H1 (cell line): Measurements from ENCODE around the gene CCNT2. TPM values are rescaled to one million over a fixed set of nuclear protein-coding genes. Genes with fewer than 3 reads are reported as not detected.

Experiments
- CTCF ChIA-PET: fragments of 300-600 bp; sonication (Branson Sonifier 250); formaldehyde crosslinking; loops from one replicate; lab custom pipeline; 2021; ENCODE audit not compliant: partially characterized antibody; lab: Charles Lee
- POLR2A ChIA-PET: fragments of 300-600 bp; sonication (Branson Sonifier 250); formaldehyde crosslinking; loops from one replicate; lab custom pipeline; 2021; ENCODE audit warnings: inconsistent platforms; ENCODE audit not compliant: partially characterized antibody; lab: Charles Lee
- DNase-seq, 2 experiments: peaks; one replicate each; pipeline versions ENCODE4 v3.0.0 to v3.0.0-alpha.2; 2010 to 2022; ENCODE audit warnings: low spot score in 2 of 2, low read depth in 1 of 2, mixed read lengths in 1 of 2
- FAIRE-seq: peaks from 2 replicates; lab custom pipeline; 2011; peaks lifted over from hg19 to GRCh38; lab: Jason Lieb, UNC
- H2AFZ ChIP-seq: 2 replicates; pipeline ENCODE4 v1.8.1; 2012; ENCODE audit warnings: low read length, inconsistent platforms
- H2AK5ac ChIP-seq: 2 replicates; pipeline ENCODE4 v1.6.1; 2013; ENCODE audit warnings: low read depth, low read length
- H2BK120ac ChIP-seq: replicated peaks from 2 replicates; pipeline ENCODE3; 2013; ENCODE audit warnings: low read depth, low read length, inconsistent platforms
- H2BK12ac ChIP-seq: 2 replicates; pipeline ENCODE4 v1.6.1; 2013; ENCODE audit warnings: low read depth, low read length
- H2BK15ac ChIP-seq: 2 replicates; pipeline ENCODE4 v1.6.1; 2013; ENCODE audit warnings: low read length
- H2BK20ac ChIP-seq: 2 replicates; pipeline ENCODE4 v1.6.1; 2013; ENCODE audit warnings: low read length
- H2BK5ac ChIP-seq: 2 replicates; pipeline ENCODE4 v1.6.1; 2013; ENCODE audit warnings: low read depth, low read length
- H3K14ac ChIP-seq: 2 replicates; pipeline ENCODE4 v1.6.1; 2013; ENCODE audit warnings: inconsistent platforms; ENCODE audit not compliant: insufficient read length
- H3K18ac ChIP-seq: 2 replicates; pipeline ENCODE4 v1.6.1; 2013; ENCODE audit warnings: low read length; ENCODE audit errors: extremely low read depth
- H3K23ac ChIP-seq: 2 replicates; pipeline ENCODE4 v1.6.1; 2013; ENCODE audit warnings: inconsistent platforms; ENCODE audit not compliant: insufficient read length
- H3K23me2 ChIP-seq: 2 replicates; pipeline ENCODE4 v1.6.1; 2013; ENCODE audit warnings: low read depth, low read length
- H3K27ac ChIP-seq: 2 replicates; pipeline ENCODE4 v1.6.1; 2011; ENCODE audit warnings: low read depth, low read length, inconsistent platforms
- H3K27me3 ChIP-seq, 4 experiments: replicated peaks in 1 of 4; 1 replicate in 1 of 4; 2 replicates in 3 of 4; pipeline versions ENCODE4 v1.6.1 to v1.8.1; 2011 to 2013; ENCODE audit warnings: low read length in 3 of 4, mild to moderate bottlenecking in 3 of 4, inconsistent platforms in 2 of 4, mixed read lengths in 2 of 4, moderate library complexity in 1 of 4; ENCODE audit not compliant: control insufficient read depth in 3 of 4, insufficient read depth in 3 of 4; ENCODE audit errors: extremely low read depth in 1 of 4
- H3K36me3 ChIP-seq, 4 experiments: 2 replicates each; pipeline versions ENCODE4 v1.6.1 to v1.8.1; 2011 to 2013; ENCODE audit warnings: mild to moderate bottlenecking in 4 of 4, low read length in 3 of 4, moderate library complexity in 2 of 4, control low read depth in 1 of 4, inconsistent platforms in 1 of 4; ENCODE audit not compliant: insufficient read depth in 4 of 4, control insufficient read depth in 2 of 4
- H3K4ac ChIP-seq: replicated peaks from 2 replicates; pipeline ENCODE3; 2013; ENCODE audit warnings: low read length, low read depth, mixed read lengths, inconsistent platforms; ENCODE audit not compliant: insufficient read length
- H3K4me1 ChIP-seq, 4 experiments: replicated peaks in 1 of 4; 1 replicate in 1 of 4; 2 replicates in 3 of 4; pipeline versions ENCODE4 v1.6.1 to v1.8.1; 2011 to 2013; ENCODE audit warnings: low read length in 3 of 4, inconsistent platforms in 2 of 4, mixed read lengths in 1 of 4; ENCODE audit not compliant: insufficient read depth in 4 of 4, control insufficient read depth in 3 of 4
- H3K4me2 ChIP-seq, 2 experiments: 2 replicates each; pipeline versions ENCODE4 v1.6.1 to v1.8.1; 2011 to 2013; ENCODE audit warnings: low read depth in 2 of 2, low read length in 2 of 2, control low read depth in 1 of 2, inconsistent platforms in 1 of 2, mild to moderate bottlenecking in 1 of 2; ENCODE audit not compliant: insufficient read depth in 1 of 2
- H3K4me3 ChIP-seq, 4 experiments: fragments of 200-600, 300-600 bp in 1 of 4; sonication (generic), shearing (Covaris generic), sonication (Bioruptor Twin) in 1 of 4; 2 replicates each; pipeline versions ENCODE4 v1.5.1 to v1.8.1; 2011 to 2016; ENCODE audit warnings: low read length in 4 of 4, low read depth in 3 of 4, control low read depth in 2 of 4, inconsistent platforms in 2 of 4, mild to moderate bottlenecking in 2 of 4, mixed read lengths in 1 of 4, moderate library complexity in 1 of 4; ENCODE audit not compliant: insufficient read depth in 2 of 4; ENCODE audit errors: extremely low read depth in 1 of 4
- H3K56ac ChIP-seq: replicated peaks from 2 replicates; pipeline ENCODE3; 2013; ENCODE audit warnings: low read depth, mild to moderate bottlenecking, mixed read lengths, low read length, inconsistent platforms; ENCODE audit not compliant: insufficient read length
- H3K79me1 ChIP-seq: 2 replicates; pipeline ENCODE4 v1.6.1; 2013; ENCODE audit warnings: low read depth, low read length, control low read depth
- H3K79me2 ChIP-seq, 2 experiments: 2 replicates each; pipeline versions ENCODE4 v1.6.1 to v1.8.1; 2012 to 2013; ENCODE audit warnings: low read length in 2 of 2, mild to moderate bottlenecking in 2 of 2, inconsistent platforms in 1 of 2; ENCODE audit not compliant: insufficient read depth in 2 of 2, control insufficient read depth in 1 of 2
- H3K9ac ChIP-seq, 4 experiments: replicated peaks in 1 of 4; 1 replicate in 1 of 4; 2 replicates in 3 of 4; pipeline versions ENCODE4 v1.6.1 to v1.8.1; 2011 to 2013; ENCODE audit warnings: low read depth in 3 of 4, low read length in 3 of 4, control low read depth in 2 of 4, mild to moderate bottlenecking in 2 of 4, moderate library complexity in 2 of 4, inconsistent platforms in 1 of 4; ENCODE audit errors: extremely low read depth in 1 of 4
- H3K9me3 ChIP-seq, 2 experiments: 2 replicates each; pipeline versions ENCODE4 v1.6.1 to v1.8.1; 2012 to 2013; ENCODE audit warnings: mild to moderate bottlenecking in 2 of 2, moderate library complexity in 2 of 2, control low read depth in 1 of 2, inconsistent platforms in 1 of 2, low read depth in 1 of 2, low read length in 1 of 2, mixed read lengths in 1 of 2; ENCODE audit not compliant: insufficient read depth in 2 of 2
- H4K20me1 ChIP-seq, 2 experiments: replicated peaks in 1 of 2; 2 replicates each; pipeline versions ENCODE3 to v1.8.1; 2011 to 2013; ENCODE audit warnings: inconsistent platforms in 2 of 2, low read length in 2 of 2, mild to moderate bottlenecking in 1 of 2; ENCODE audit not compliant: insufficient read depth in 2 of 2, control insufficient read depth in 1 of 2
- H4K5ac ChIP-seq: 2 replicates; pipeline ENCODE4 v1.6.1; 2013; ENCODE audit warnings: low read length, low read depth, mixed read lengths, inconsistent platforms; ENCODE audit not compliant: insufficient read length
- H4K8ac ChIP-seq: 2 replicates; pipeline ENCODE4 v1.8.0; 2013; ENCODE audit warnings: mild to moderate bottlenecking, moderate library complexity, low read length, inconsistent platforms; ENCODE audit not compliant: insufficient read depth; ENCODE audit errors: extremely low read depth
- H4K91ac ChIP-seq: replicated peaks from 2 replicates; pipeline ENCODE3; 2013; ENCODE audit warnings: low read length, mixed read lengths, inconsistent platforms; ENCODE audit not compliant: insufficient read length
- FOSL1 ChIP-seq: IDR thresholded peaks from 2 replicates; pipeline ENCODE4 v1.6.1; 2011; ENCODE audit warnings: mild to moderate bottlenecking, low read depth, low read length, moderate library complexity; ENCODE audit not compliant: insufficient read depth
- MAFK ChIP-seq: IDR thresholded peaks from 2 replicates; pipeline ENCODE4 v1.6.1; 2012; ENCODE audit warnings: low read depth, mild to moderate bottlenecking, improper control_type of control experiment, low read length
- PHF8 ChIP-seq: fragments of 200-600 bp; sonication (generic); conservative IDR thresholded peaks from 2 replicates; pipeline ENCODE4 v1.7.1; 2012; ENCODE audit warnings: low read depth, mild to moderate bottlenecking, inconsistent platforms, low read length, moderate library complexity
- SAP30 ChIP-seq: fragments of 300-600 bp; sonication (generic); IDR thresholded peaks from 2 replicates; pipeline ENCODE4 v1.7.1; 2012; ENCODE audit warnings: low read length, moderate library complexity, mild to moderate bottlenecking, inconsistent platforms; ENCODE audit not compliant: insufficient read depth, insufficient replicate concordance
- SP1 ChIP-seq: IDR thresholded peaks from 2 replicates; pipeline ENCODE4 v1.6.1; 2011; ENCODE audit warnings: low read depth, low read length
- TEAD4 ChIP-seq: IDR thresholded peaks from 2 replicates; pipeline ENCODE4 v1.6.1; 2012; ENCODE audit warnings: low read depth, low read length, inconsistent platforms, mixed read lengths
- ZNF274 ChIP-seq: IDR thresholded peaks from 2 replicates; pipeline ENCODE4 v1.7.0; 2012; ENCODE audit warnings: low read length, borderline replicate concordance; ENCODE audit errors: extremely low read depth
- WGBS, 2 experiments: shearing (Covaris generic) in 1 of 2; methylation state at CpG; one replicate each; pipeline versions ENCODE4 v1.1.6 to v1.1.7; 2013 to 2015; ENCODE audit warnings: low lambda C conversion rate in 2 of 2, mixed read lengths in 2 of 2, inconsistent platforms in 1 of 2, low coverage in 1 of 2, missing lambda C conversion rate in 1 of 2; ENCODE audit not compliant: insufficient replicate concordance in 2 of 2, insufficient coverage in 1 of 2, insufficient read length in 1 of 2; ENCODE audit errors: extremely low coverage in 1 of 2, missing lambda C conversion rate in 1 of 2; 5-methylcytosine and 5-hydroxymethylcytosine counted together
- polyA plus RNA-seq, 7 experiments: library from polyadenylated mRNA; depleted of rRNA in 3 of 7; stranded (reverse) in 5 of 7; unstranded in 2 of 7; fragments of >200 nt in 5 of 7; fragments of 200-250 nt in 2 of 7; gene quantifications; 1 replicate in 5 of 7; 2 replicates in 1 of 7; 4 replicates in 1 of 7; pipeline versions ENCODE4 v1.2.1 to v1.2.3, GENCODE V29; 2011 to 2013; ENCODE audit warnings: missing spikeins in 2 of 7, mixed read lengths in 2 of 7
- total RNA-seq: library from RNA; stranded (reverse); fragmentation: NEBNext Ultra II Directional; extraction: Animal tissue kit (Norgen Biotek cat#: 25700); gene quantifications from 2 replicates; pipeline ENCODE4 v1.2.1, GENCODE V29; 2021

The CCNT2 gene
- total and polyA plus RNA-seq, 2 of the 8 experiments (the other 6 are each of a cell fraction or from before 2014, with no cell fraction given) = 13.0 to 39.7 TPM

- no peak overlapping the region for H2BK5ac ChIP-seq
- ChIA-PET CTCF (interaction anchor here (0.5 to 0.8 kb wide), 2 partner anchors 111 to 495 kb away, joined by 3 to 4 read pairs; no protein-coding TSS in a partner anchor), POLR2A (no interaction called here)
- FAIRE-seq = no peak
- TF ChIP-seq PHF8 = no peak
- no peak for TF ChIP-seq MAFK
- TF ChIP-seq ZNF274 = no peak
- TF ChIP-seq SP1 = no peak
- no peak for TF ChIP-seq FOSL1
- no peak for TF ChIP-seq TEAD4
- TF ChIP-seq SAP30 = no peak
- no peak overlapping the region for H4K91ac ChIP-seq
- no peaks in the 10 kb centered on the region for H3K4me1 ChIP-seq
- H2BK15ac ChIP-seq = no peak overlapping the region
- H2AK5ac ChIP-seq = no peak overlapping the region
- H3K9ac ChIP-seq = no peak overlapping the region
- no peak overlapping the region for H3K14ac ChIP-seq
- H3K27me3 ChIP-seq = no peaks in the 10 kb centered on the region
- H3K4ac ChIP-seq = no peak overlapping the region
- H3K4me3 ChIP-seq = no peak overlapping the region
- no peak overlapping the region for H4K5ac ChIP-seq
- H4K20me1 ChIP-seq = peaks cover 0 to 6% of the 10 kb centered on the region in 2 experiments
- no peak overlapping the region for H3K18ac ChIP-seq
- no peak overlapping the region for H2AFZ ChIP-seq
- H3K23me2 ChIP-seq = no peaks in the 10 kb centered on the region
- H3K79me2 ChIP-seq = no peaks in the 10 kb centered on the region
- peaks cover 4% of the 10 kb centered on the region; the same call in 1 of the 2 replicates for H3K79me1 ChIP-seq
- no peak overlapping the region for H3K56ac ChIP-seq
- no peak overlapping the region for H2BK20ac ChIP-seq
- no peak overlapping the region for H3K27ac ChIP-seq
- 85% methylated on average over 1 of the region's 1 CpG; no CpG with 5 or more reads in 1 of the 2 experiments for WGBS, 2 experiments
- peaks cover 10 to 55% (median 28%) of the 10 kb centered on the region in 4 experiments for H3K36me3 ChIP-seq
- no peak overlapping the region for H4K8ac ChIP-seq
- H3K23ac ChIP-seq = no peak overlapping the region
- no peaks in the 10 kb centered on the region for H3K9me3 ChIP-seq
- no peak overlapping the region for H2BK12ac ChIP-seq
- DNase-seq = no peak
- no peak overlapping the region for H2BK120ac ChIP-seq
- H3K4me2 ChIP-seq = no peak overlapping the region
Observed at GRCh38 chr2:134955744-134956143, 37.1 kb downstream of the CCNT2 start.
